Brain microvascular endothelial cell (primary cell): ENCODE data around the gene SH3GLB1.
A peak's percentile ranks its signal among the peaks of the same experiment; 100 is the strongest.

Experiments
- DNase-seq: peaks from one replicate; pipeline ENCODE4 v3.0.0-alpha.2; 2020
- H3K27ac ChIP-seq: fragments of 250-450 bp; sonication (Bioruptor Pico); 2 replicates; pipeline ENCODE4 v1.5.1; 2020; ENCODE audit warnings: mild to moderate bottlenecking, moderate library complexity
- H3K27me3 ChIP-seq: fragments of 250-450 bp; sonication (Bioruptor Pico); replicated peaks from 2 replicates; pipeline ENCODE4 v1.5.1; 2020; ENCODE audit warnings: mild to moderate bottlenecking
- H3K36me3 ChIP-seq: fragments of 250-450 bp; sonication (Bioruptor Pico); replicated peaks from 2 replicates; pipeline ENCODE4 v1.5.1; 2020; ENCODE audit warnings: mild to moderate bottlenecking
- H3K4me3 ChIP-seq: 2 replicates; pipeline ENCODE4 v1.5.1; 2011; ENCODE audit warnings: low read depth, mild to moderate bottlenecking, control low read depth, low read length, moderate library complexity
- CTCF ChIP-seq: IDR thresholded peaks from 2 replicates; pipeline ENCODE4 v1.5.1; 2011; ENCODE audit warnings: low read depth, mild to moderate bottlenecking, moderate library complexity, low read length, control low read depth, inconsistent platforms; ENCODE audit errors: missing control alignments
- in situ Hi-C: cut with HindIII; loops from 2 replicates; pipeline ENCODE4 v1.10.0; 2017; ENCODE audit warnings: low sequenced_read_pairs, low pct_ligation_motif_present

SH3GLB1 gene

GRCh38 chr1:86705665-86705985, 1.2 kb downstream of the SH3GLB1 start:
- DNase-seq, result no peak
- in situ Hi-C loops, result no loop called here
- peak overlapping the region; percentile 88 for H3K27ac ChIP-seq
- peak overlapping the region; percentile 81 for H3K4me3 ChIP-seq
- no peak for TF ChIP-seq CTCF
- H3K27me3 ChIP-seq, result no peaks in the 10 kb centered on the region
- H3K36me3 ChIP-seq, result no peaks in the 10 kb centered on the region

GRCh38 chr1:86706018-86706635, 1.8 kb downstream of the SH3GLB1 start:
- in situ Hi-C loops, result no loop called here
- no peak for DNase-seq
- no peak overlapping the region for H3K27ac ChIP-seq

GRCh38 chr1:86708920-86709319, 4.5 kb downstream of the SH3GLB1 start:
- H3K36me3 ChIP-seq, result no peaks in the 10 kb centered on the region
- in situ Hi-C loops, result no loop called here
- H3K27me3 ChIP-seq, result no peaks in the 10 kb centered on the region
- no peak overlapping the region for H3K4me3 ChIP-seq
- no peak for DNase-seq
- no peak for TF ChIP-seq CTCF
- no peak overlapping the region for H3K27ac ChIP-seq

More at GRCh38 chr1:86706018-86706635, 1.8 kb downstream of the SH3GLB1 start:
- TF ChIP-seq CTCF, result no peak
- Histone ChIP-seq H3K4me3 (peak overlapping the region; percentile 81), H3K36me3 (no peaks in the 10 kb centered on the region), H3K27me3 (no peaks in the 10 kb centered on the region)

GRCh38 chr1:86712088-86712860, 7.9 kb downstream of the SH3GLB1 start:
- Histone ChIP-seq H3K4me3 (no peak overlapping the region), H3K27ac (no peak overlapping the region), H3K36me3 (peaks cover 7% of the 10 kb centered on the region), H3K27me3 (no peaks in the 10 kb centered on the region)
- no peak for TF ChIP-seq CTCF
- DNase-seq, result no peak
- in situ Hi-C loops, result no loop called here

- TF ChIP-seq CTCF, result no peak
Measured at GRCh38 chr1:86713477-86713876, 9.1 kb downstream of the SH3GLB1 start.

GRCh38 chr1:86714159-86714558, 9.8 kb downstream of the SH3GLB1 start:
- H3K27ac ChIP-seq, result no peak overlapping the region
- in situ Hi-C loops, result no loop called here

More at GRCh38 chr1:86713477-86713876, 9.1 kb downstream of the SH3GLB1 start:
- Histone ChIP-seq H3K36me3 (peaks cover 12% of the 10 kb centered on the region), H3K27ac (no peak overlapping the region), H3K4me3 (no peak overlapping the region), H3K27me3 (no peaks in the 10 kb centered on the region)
- in situ Hi-C loops, result no loop called here
- DNase-seq, result no peak

More at GRCh38 chr1:86714159-86714558, 9.8 kb downstream of the SH3GLB1 start:
- DNase-seq, result no peak
- Histone ChIP-seq H3K4me3 (no peak overlapping the region), H3K27me3 (no peaks in the 10 kb centered on the region), H3K36me3 (peaks cover 12% of the 10 kb centered on the region)
- TF ChIP-seq CTCF, result no peak
